Neutrophil (primary cell): ENCODE data around the gene SLC44A2.
A peak's percentile ranks its signal among the peaks of the same experiment; 100 is the strongest.

Source experiments
- H3K27ac ChIP-seq: fragments of 200-600 bp; sonication (generic); 2 replicates; pipeline ENCODE4 v1.5.1; 2016; ENCODE audit warnings: mild to moderate bottlenecking, moderate library complexity
- H3K27me3 ChIP-seq: fragments of 200-600 bp; sonication (generic); 2 replicates; pipeline ENCODE4 v1.6.0; 2016; ENCODE audit warnings: mild to moderate bottlenecking
- H3K36me3 ChIP-seq: fragments of 200-600 bp; sonication (generic); 2 replicates; pipeline ENCODE4 v1.5.1; 2017
- H3K4me1 ChIP-seq, 2 experiments: fragments of 200-600 bp in 1 of 2; sonication (generic) in 1 of 2; 1 replicate in 1 of 2; 2 replicates in 1 of 2; pipeline versions ENCODE4 v1.5.1 to v1.6.1; 2013 to 2016; ENCODE audit warnings: low read depth in 1 of 2, low read length in 1 of 2, mild to moderate bottlenecking in 1 of 2, moderate library complexity in 1 of 2; ENCODE audit not compliant: control insufficient read depth in 1 of 2, insufficient read depth in 1 of 2
- H3K4me3 ChIP-seq, 2 experiments: fragments of 200-600 bp in 1 of 2; sonication (generic) in 1 of 2; 1 replicate in 1 of 2; 2 replicates in 1 of 2; pipeline ENCODE4 v1.5.1; 2013 to 2016; ENCODE audit warnings: low read depth in 1 of 2, low read length in 1 of 2, mild to moderate bottlenecking in 1 of 2, moderate library complexity in 1 of 2
- H3K9me3 ChIP-seq: fragments of 200-600 bp; sonication (generic); 2 replicates; pipeline ENCODE4 v1.5.1; 2016
- CTCF ChIP-seq: fragments of 200-600 bp; sonication (generic); IDR thresholded peaks from 2 replicates; pipeline ENCODE4 v1.5.1; 2016; ENCODE audit warnings: antibody characterized with exemption

The SLC44A2 gene

DNA sequence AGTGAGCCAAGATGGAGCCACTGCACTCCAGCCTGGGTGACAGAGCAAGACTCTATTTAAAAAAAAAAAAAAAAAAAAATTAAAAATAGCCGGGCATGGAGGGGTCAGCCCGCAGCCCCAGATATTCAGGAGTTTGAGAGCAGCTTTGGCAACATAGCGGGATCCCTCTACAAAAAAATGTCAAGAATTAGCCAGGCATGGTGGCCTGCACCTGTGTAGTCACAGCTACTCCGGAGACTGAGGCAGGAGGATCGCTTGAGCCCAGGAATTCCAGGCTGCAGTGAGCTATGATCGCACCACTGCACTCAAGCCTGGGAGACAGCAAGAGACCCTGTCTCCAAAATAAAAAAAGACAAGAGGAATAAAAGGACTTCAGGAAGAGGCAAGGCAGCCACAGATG, 39.0 kb upstream of the SLC44A2 start:
- TF ChIP-seq CTCF, result no peak
- no peaks in the 10 kb centered on the region for H3K9me3 ChIP-seq
- H3K27ac ChIP-seq, result no peak overlapping the region
- no peaks in the 10 kb centered on the region for H3K36me3 ChIP-seq
- H3K4me3 ChIP-seq, result no peak overlapping the region
- peaks cover 17% of the 10 kb centered on the region for H3K27me3 ChIP-seq
- peaks cover 37 to 52% of the 10 kb centered on the region in 2 experiments for H3K4me1 ChIP-seq

DNA sequence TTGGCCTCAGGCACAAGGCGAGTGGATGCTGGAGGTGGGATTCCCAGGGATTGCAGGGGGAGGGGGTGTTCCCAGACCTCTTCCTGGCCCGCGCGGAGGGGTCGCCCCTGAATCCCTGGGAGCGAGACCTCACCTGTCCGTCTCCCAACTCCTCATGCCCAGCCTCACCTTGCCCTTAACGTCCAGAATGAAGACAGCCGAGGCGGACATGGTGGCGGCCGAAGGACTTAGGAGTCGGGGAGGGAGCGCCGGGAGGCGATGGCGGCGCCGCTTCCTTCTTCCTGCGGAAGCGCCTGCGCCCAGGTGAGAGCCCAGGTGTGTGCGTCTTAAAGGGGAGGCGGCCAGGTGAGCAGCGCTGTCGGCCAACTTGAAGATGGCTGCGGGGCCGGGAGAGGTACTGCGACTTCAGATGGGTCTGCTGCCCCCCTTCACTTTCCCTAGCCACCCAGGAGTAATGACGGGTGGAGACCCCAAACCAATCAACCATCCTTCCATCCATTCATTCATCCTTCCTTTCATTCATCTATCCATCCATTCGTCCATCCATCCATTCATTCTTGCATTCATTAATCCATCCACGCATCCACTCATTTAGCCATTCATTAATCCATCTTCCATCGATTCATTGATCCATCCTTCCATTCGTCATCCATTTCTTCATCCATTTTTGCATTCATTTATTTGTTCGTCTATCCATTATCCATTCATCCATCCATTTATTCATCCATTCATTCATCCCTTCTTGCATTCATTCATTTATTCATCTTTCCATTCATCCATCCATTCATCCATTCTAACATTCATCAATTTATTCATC, 38.1 kb upstream of the SLC44A2 start, which contains the start of gene AP1M2:
TSS of gene AP1M2 (minus strand) at position 291 of the 817 bp plus-strand sequence. CDS start at position 210, 81 bp downstream.
- H3K27me3 ChIP-seq, result peaks cover 17% of the 10 kb centered on the region
- no peak within 1 kb of the TSS for H3K4me3 ChIP-seq
- TF ChIP-seq CTCF, result no peak
- H3K36me3 ChIP-seq, result no peaks in the 10 kb centered on the region
- no peak within 1 kb of the TSS for H3K27ac ChIP-seq
- peaks cover 43 to 56% of the 10 kb centered on the region in 2 experiments for H3K4me1 ChIP-seq
- H3K9me3 ChIP-seq, result no peaks in the 10 kb centered on the region

- peaks cover 17% of the 10 kb centered on the region for H3K27me3 ChIP-seq
- no peak overlapping the region for H3K4me3 ChIP-seq
- H3K36me3 ChIP-seq, result no peaks in the 10 kb centered on the region
- peaks cover 48 to 62% of the 10 kb centered on the region in 2 experiments for H3K4me1 ChIP-seq
- no peak for TF ChIP-seq CTCF
- H3K27ac ChIP-seq, result no peak overlapping the region
- no peaks in the 10 kb centered on the region for H3K9me3 ChIP-seq
Measured at GRCh38 chr19:10587839-10588150, 37.6 kb upstream of the SLC44A2 start.

- H3K36me3 ChIP-seq, result no peaks in the 10 kb centered on the region
- peak overlapping the region; percentile 65 to 66 for H3K4me3 ChIP-seq
- no peak for TF ChIP-seq CTCF
- no peaks in the 10 kb centered on the region for H3K27me3 ChIP-seq
- no peaks in the 10 kb centered on the region for H3K9me3 ChIP-seq
- peaks cover 90 to 91% of the 10 kb centered on the region in 2 experiments for H3K4me1 ChIP-seq
- H3K27ac ChIP-seq, result peak overlapping the region; percentile 100
Measured at GRCh38 chr19:10593148-10593547, 32.2 kb upstream of the SLC44A2 start.

DNA sequence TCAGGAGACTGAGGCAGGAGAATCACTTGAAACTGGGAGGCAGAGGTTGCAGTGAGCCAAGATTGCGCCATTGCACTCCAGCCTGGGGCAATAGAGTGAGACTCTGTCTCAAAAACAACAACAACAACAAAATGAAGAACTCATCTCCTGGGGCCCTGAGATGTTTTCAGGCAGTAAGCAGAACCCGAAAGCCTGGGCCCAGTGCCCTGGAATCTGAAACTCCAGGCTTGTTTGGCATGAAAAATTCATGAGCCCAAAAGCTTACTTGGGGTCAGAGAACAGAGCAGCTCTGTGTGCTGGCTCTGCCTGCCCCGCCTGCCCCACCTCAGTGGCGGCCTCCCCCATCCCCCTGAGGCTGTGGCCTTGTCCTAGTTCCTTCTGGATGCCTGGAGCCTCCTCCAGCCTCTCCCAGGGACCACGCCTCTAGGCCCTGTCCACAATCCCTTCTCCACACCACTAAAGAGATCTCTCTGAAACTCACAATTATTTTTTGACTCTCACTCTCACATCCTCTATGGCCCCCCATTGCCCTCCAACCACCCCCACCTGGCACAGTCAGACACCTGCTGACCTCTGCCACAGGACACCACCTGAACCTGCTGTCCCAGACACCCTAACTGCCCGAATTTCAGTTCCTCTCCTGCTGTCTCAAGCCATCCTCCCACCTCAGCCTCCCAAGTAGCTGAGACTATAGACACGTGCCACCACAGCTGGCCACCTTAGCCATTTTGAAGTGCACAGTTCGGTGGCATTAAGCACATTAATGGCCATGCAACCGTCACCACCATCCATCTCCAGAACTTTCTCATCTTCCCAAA, 31.3 kb upstream of the SLC44A2 start:
- H3K27ac ChIP-seq, result peak overlapping the region; percentile 100
- TF ChIP-seq CTCF, result no peak
- peaks cover 91 to 92% of the 10 kb centered on the region in 2 experiments for H3K4me1 ChIP-seq
- no peaks in the 10 kb centered on the region for H3K27me3 ChIP-seq
- H3K4me3 ChIP-seq, result peak overlapping the region; percentile 65 to 66
- H3K9me3 ChIP-seq, result no peaks in the 10 kb centered on the region
- H3K36me3 ChIP-seq, result no peaks in the 10 kb centered on the region
